ENCODE measurements around the gene C12orf56.
A peak's percentile ranks its signal among the peaks of the same experiment; 100 is the strongest.

GRCh38 chr12:64236549-64236948, 154.0 kb downstream of the C12orf56 start:
- TF ChIP-seq CTCF (optimal IDR thresholded peaks at IDR 0.05 in 1 of 3, IDR thresholded peaks at IDR 0.05 in 1 of 3, conservative IDR thresholded peaks at IDR 0.05 in 1 of 3; ENCODE audit: extremely low read depth in 1 of 3, insufficient read depth in 2 of 3, low read length in 3 of 3), result peak in 2 of 3 experiments; percentile 25 to 59
- TF ChIP-seq EZH2 (IDR thresholded peaks at IDR 0.05; ENCODE audit: low read length), result no peak

All from keratinocyte (primary cell).